SK-N-SH treated with all-trans-retinoic acid at 6 μM for 48 hours (cell line): Measurements from ENCODE around the gene FLII.

Source experiments
- ATAC-seq: fragments of 200-7000 bp; cut with Tn5 transposase; 3 replicates; pipeline ENCODE4 v1.9.1; 2020; ENCODE audit warnings: mild to moderate bottlenecking, moderate library complexity
- ARNTL ChIP-seq: fragments of 450-650 bp; formaldehyde crosslinking; IDR thresholded peaks from 2 replicates; pipeline ENCODE4 v1.5.0; 2020; ENCODE audit warnings: low read depth, mild to moderate bottlenecking, moderate library complexity, borderline replicate concordance
- BACH2 ChIP-seq: fragments of 250-450 bp; sonication (Bioruptor Pico); IDR thresholded peaks from 2 replicates; pipeline ENCODE4 v1.9.0; 2021; ENCODE audit warnings: mild to moderate bottlenecking, borderline replicate concordance
- CREB5 ChIP-seq: fragments of 250-450 bp; sonication (Bioruptor Pico); IDR thresholded peaks from 2 replicates; pipeline ENCODE4 v1.5.1; 2020; ENCODE audit warnings: low read depth, mild to moderate bottlenecking, moderate library complexity
- CSDC2 ChIP-seq: fragments of 250-450 bp; sonication (Bioruptor Pico); IDR thresholded peaks from 2 replicates; pipeline ENCODE4 v1.5.0; 2020; ENCODE audit warnings: mild to moderate bottlenecking, moderate library complexity
- ESRRG ChIP-seq: fragments of 250-450 bp; sonication (Bioruptor Pico); IDR thresholded peaks from 2 replicates; pipeline ENCODE4 v1.6.1; 2021; ENCODE audit warnings: mild to moderate bottlenecking
- GLIS3 ChIP-seq: fragments of 250-450 bp; sonication (Bioruptor Pico); IDR thresholded peaks from 2 replicates; pipeline ENCODE4 v1.5.0; 2020; ENCODE audit warnings: mild to moderate bottlenecking, moderate library complexity
- ISL1 ChIP-seq: fragments of 250-450 bp; sonication (Bioruptor Pico); IDR thresholded peaks from 2 replicates; pipeline ENCODE4 v2.1.2; 2022; ENCODE audit warnings: mild to moderate bottlenecking, moderate library complexity
- OSR1 ChIP-seq: fragments of 250-450 bp; sonication (Bioruptor Pico); IDR thresholded peaks from 2 replicates; pipeline ENCODE4 v1.8.0; 2022; ENCODE audit warnings: moderate library complexity, mild to moderate bottlenecking, inconsistent platforms
- PATZ1 ChIP-seq: fragments of 250-450 bp; sonication (Bioruptor Pico); IDR thresholded peaks from 2 replicates; pipeline ENCODE4 v1.8.0; 2020; ENCODE audit warnings: mild to moderate bottlenecking, moderate library complexity, borderline replicate concordance
- PPARA ChIP-seq: fragments of 250-450 bp; sonication (Bioruptor Pico); IDR thresholded peaks from 2 replicates; pipeline ENCODE4 v1.5.0; 2020; ENCODE audit warnings: mild to moderate bottlenecking, borderline replicate concordance
- SNAI2 ChIP-seq: fragments of 250-450 bp; sonication (Bioruptor Pico); IDR thresholded peaks from 2 replicates; pipeline ENCODE4 v1.5.0; 2020; ENCODE audit warnings: mild to moderate bottlenecking, moderate library complexity
- TCF4 ChIP-seq: fragments of 250-450 bp; sonication (Bioruptor Pico); IDR thresholded peaks from 2 replicates; pipeline ENCODE4 v1.8.0; 2021; ENCODE audit warnings: mild to moderate bottlenecking, moderate library complexity, borderline replicate concordance
- TOX ChIP-seq: fragments of 250-450 bp; sonication (Bioruptor Pico); IDR thresholded peaks from 2 replicates; pipeline ENCODE4 v1.8.0; 2021; ENCODE audit warnings: mild to moderate bottlenecking, moderate library complexity, borderline replicate concordance
- TSHZ2 ChIP-seq: fragments of 250-450 bp; sonication (Bioruptor Pico); IDR thresholded peaks from 2 replicates; pipeline ENCODE4 v1.5.0; 2020; ENCODE audit warnings: mild to moderate bottlenecking, moderate library complexity
- ZC3H10 ChIP-seq: fragments of 250-450 bp; sonication (Bioruptor Pico); IDR thresholded peaks from 2 replicates; pipeline ENCODE4 v1.5.1; 2021; ENCODE audit warnings: mild to moderate bottlenecking, moderate library complexity
- ZFP3 ChIP-seq: fragments of 250-450 bp; sonication (Bioruptor Pico); IDR thresholded peaks from 2 replicates; pipeline ENCODE4 v1.5.0; 2020; ENCODE audit warnings: mild to moderate bottlenecking, moderate library complexity
- ZFP30 ChIP-seq: fragments of 450-650 bp; formaldehyde crosslinking; IDR thresholded peaks from 2 replicates; pipeline ENCODE4 v1.5.0; 2022; ENCODE audit warnings: mild to moderate bottlenecking, moderate library complexity
- ZNF565 ChIP-seq: fragments of 450-650 bp; formaldehyde crosslinking; conservative IDR thresholded peaks from 2 replicates; pipeline ENCODE4 v1.5.0; 2020; ENCODE audit warnings: low read depth, mild to moderate bottlenecking, moderate library complexity
- ZNF70 ChIP-seq: fragments of 450-650 bp; formaldehyde crosslinking; IDR thresholded peaks from 2 replicates; pipeline ENCODE4 v1.5.0; 2020; ENCODE audit warnings: mild to moderate bottlenecking, moderate library complexity
- ZNF8 ChIP-seq: fragments of 450-650 bp; formaldehyde crosslinking; IDR thresholded peaks from 2 replicates; pipeline ENCODE4 v1.5.0; 2020; ENCODE audit warnings: mild to moderate bottlenecking, moderate library complexity
- TF ChIP-seq, protein P1 (sequence below): fragments of 250-450 bp; sonication (Bioruptor Pico); IDR thresholded peaks from 2 replicates; pipeline ENCODE4 v1.5.1; 2021; ENCODE audit warnings: mild to moderate bottlenecking, moderate library complexity
- TF ChIP-seq, protein P2 (sequence below): fragments of 250-450 bp; sonication (Bioruptor Pico); IDR thresholded peaks from 2 replicates; pipeline ENCODE4 v1.8.0; 2021; ENCODE audit warnings: low read depth, mild to moderate bottlenecking, moderate library complexity, borderline replicate concordance

The FLII gene

DNA sequence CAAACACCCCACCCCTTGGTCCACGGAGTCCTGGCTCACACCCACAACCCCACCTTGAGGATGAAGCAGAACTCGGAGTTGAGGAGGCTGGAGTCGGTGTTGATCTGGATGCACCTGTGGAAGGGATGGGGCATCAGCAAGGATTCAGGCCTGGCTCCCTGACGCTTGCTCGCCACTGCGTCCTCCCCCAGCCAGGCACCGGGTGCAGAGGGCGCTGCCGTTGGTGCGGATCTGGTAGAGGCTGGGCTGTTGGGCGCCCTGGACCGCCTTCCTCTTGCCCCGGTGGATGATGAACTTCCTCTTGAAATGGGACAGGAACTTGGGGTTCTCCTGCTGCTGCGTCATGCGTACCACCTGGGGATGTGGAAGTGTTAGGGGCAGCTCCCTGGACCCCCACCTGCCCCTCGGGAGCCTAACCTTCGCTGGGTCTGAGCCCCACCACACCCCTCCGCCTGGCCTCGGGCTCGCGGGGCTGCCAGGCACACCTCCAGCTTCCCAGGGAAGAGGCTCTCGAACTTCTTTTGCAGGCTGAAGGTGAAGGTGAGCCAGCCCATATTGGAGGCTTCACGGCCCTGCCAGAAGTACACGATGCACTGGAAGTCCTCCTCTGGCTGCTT is 12.3 kb downstream of the FLII start:
- TF ChIP-seq PPARA (no peak), BACH2 (CRISPR knock-in tag) (no peak), ISL1 (CRISPR knock-in tag) (no peak)
- ATAC-seq, result no peak

- no peak for ATAC-seq
- TF ChIP-seq CSDC2 (CRISPR knock-in tag) (no peak), CREB5 (CRISPR knock-in tag) (no peak), TCF4 (CRISPR knock-in tag) (no peak), ZC3H10 (CRISPR knock-in tag) (no peak), ZFP3 (no peak), BACH2 (CRISPR knock-in tag) (no peak), ISL1 (CRISPR knock-in tag) (no peak), OSR1 (CRISPR knock-in tag) (no peak), ZNF565 (no peak), PATZ1 (CRISPR knock-in tag) (no peak), TSHZ2 (CRISPR knock-in tag) (no peak), GLIS3 (CRISPR knock-in tag) (no peak), ARNTL (CRISPR knock-in tag) (no peak), TOX (no peak)
- TF ChIP-seq, protein P1, sequence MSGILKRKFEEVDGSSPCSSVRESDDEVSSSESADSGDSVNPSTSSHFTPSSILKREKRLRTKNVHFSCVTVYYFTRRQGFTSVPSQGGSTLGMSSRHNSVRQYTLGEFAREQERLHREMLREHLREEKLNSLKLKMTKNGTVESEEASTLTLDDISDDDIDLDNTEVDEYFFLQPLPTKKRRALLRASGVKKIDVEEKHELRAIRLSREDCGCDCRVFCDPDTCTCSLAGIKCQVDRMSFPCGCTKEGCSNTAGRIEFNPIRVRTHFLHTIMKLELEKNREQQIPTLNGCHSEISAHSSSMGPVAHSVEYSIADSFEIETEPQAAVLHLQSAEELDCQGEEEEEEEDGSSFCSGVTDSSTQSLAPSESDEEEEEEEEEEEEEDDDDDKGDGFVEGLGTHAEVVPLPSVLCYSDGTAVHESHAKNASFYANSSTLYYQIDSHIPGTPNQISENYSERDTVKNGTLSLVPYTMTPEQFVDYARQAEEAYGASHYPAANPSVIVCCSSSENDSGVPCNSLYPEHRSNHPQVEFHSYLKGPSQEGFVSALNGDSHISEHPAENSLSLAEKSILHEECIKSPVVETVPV (CRISPR knock-in tag), result no peak
- TF ChIP-seq, protein P2, sequence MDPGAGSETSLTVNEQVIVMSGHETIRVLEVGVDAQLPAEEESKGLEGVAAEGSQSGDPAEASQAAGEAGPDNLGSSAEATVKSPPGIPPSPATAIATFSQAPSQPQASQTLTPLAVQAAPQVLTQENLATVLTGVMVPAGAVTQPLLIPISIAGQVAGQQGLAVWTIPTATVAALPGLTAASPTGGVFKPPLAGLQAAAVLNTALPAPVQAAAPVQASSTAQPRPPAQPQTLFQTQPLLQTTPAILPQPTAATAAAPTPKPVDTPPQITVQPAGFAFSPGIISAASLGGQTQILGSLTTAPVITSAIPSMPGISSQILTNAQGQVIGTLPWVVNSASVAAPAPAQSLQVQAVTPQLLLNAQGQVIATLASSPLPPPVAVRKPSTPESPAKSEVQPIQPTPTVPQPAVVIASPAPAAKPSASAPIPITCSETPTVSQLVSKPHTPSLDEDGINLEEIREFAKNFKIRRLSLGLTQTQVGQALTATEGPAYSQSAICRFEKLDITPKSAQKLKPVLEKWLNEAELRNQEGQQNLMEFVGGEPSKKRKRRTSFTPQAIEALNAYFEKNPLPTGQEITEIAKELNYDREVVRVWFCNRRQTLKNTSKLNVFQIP (CRISPR knock-in tag), result no peak
Observed at GRCh38 chr17:18245038-18245776, 13.3 kb downstream of the FLII start.

GRCh38 chr17:18241229-18241871 is 17.2 kb downstream of the FLII start:
- TF ChIP-seq ZFP30 (CRISPR knock-in tag) (no peak), PPARA (no peak), SNAI2 (CRISPR knock-in tag) (no peak), ZNF70 (CRISPR knock-in tag) (no peak), TSHZ2 (CRISPR knock-in tag) (no peak), ZNF8 (CRISPR knock-in tag) (no peak), TCF4 (CRISPR knock-in tag) (no peak), ARNTL (CRISPR knock-in tag) (no peak), ESRRG (no peak)
- peak; percentile 5; the same call in 1 of the 3 replicates for ATAC-seq
